Nephron (organoid): Measurements from ENCODE around the gene FGD5.

Source experiments
- H3K27ac Mint-ChIP-seq, 3 experiments: 2 replicates each; pipeline ENCODE4 v1.8.0; 2020; ENCODE audit warnings: mixed read lengths in 3 of 3, mild to moderate bottlenecking in 2 of 3, moderate library complexity in 1 of 3
- H3K27me3 Mint-ChIP-seq: 2 replicates; pipeline ENCODE4 v1.8.0; 2021; ENCODE audit warnings: low read depth, mild to moderate bottlenecking, moderate library complexity, mixed read lengths
- H3K36me3 Mint-ChIP-seq: 2 replicates; pipeline ENCODE4 v1.8.0; 2020; ENCODE audit warnings: low read depth, mixed read lengths
- H3K4me1 Mint-ChIP-seq: 2 replicates; pipeline ENCODE4 v1.8.0; 2020; ENCODE audit warnings: mixed read lengths
- H3K4me3 Mint-ChIP-seq, 3 experiments: 2 replicates each; pipeline ENCODE4 v1.8.0; 2020; ENCODE audit warnings: mild to moderate bottlenecking in 3 of 3, mixed read lengths in 3 of 3, moderate library complexity in 2 of 3
- H3K9me3 Mint-ChIP-seq: 2 replicates; pipeline ENCODE4 v1.8.0; 2020; ENCODE audit warnings: mixed read lengths
- TF ChIP-seq, protein P1 (sequence below), 3 experiments: fragments of 200-600 bp; sonication (generic); IDR thresholded peaks; one replicate each; pipeline ENCODE4 v1.5.0; 2021; ENCODE audit warnings: antibody characterized with exemption in 3 of 3; ENCODE audit not compliant: unreplicated experiment in 3 of 3

Gene FGD5

DNA sequence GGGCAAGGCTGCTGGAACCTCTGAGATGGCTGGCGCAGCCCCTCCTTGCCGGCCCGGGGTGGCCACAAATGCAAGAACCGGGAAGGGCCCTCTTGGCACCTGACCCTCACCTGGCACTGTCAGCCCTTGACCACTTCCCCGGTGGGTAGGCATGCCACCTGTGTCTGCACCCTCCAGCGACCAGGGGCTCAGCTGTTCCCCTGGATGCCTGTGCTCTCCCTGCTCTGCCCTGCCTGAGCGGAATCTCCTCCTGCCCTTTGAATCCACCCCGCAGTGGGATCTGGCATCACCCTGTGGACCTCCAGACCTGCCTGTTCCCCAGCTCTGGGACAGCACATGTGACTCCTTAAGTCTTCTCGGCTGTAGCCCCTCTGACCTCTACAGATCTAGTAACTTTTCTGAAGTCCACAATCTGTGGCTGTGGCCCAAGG is 26.1 kb upstream of the FGD5 start:
- TF ChIP-seq, protein P1, sequence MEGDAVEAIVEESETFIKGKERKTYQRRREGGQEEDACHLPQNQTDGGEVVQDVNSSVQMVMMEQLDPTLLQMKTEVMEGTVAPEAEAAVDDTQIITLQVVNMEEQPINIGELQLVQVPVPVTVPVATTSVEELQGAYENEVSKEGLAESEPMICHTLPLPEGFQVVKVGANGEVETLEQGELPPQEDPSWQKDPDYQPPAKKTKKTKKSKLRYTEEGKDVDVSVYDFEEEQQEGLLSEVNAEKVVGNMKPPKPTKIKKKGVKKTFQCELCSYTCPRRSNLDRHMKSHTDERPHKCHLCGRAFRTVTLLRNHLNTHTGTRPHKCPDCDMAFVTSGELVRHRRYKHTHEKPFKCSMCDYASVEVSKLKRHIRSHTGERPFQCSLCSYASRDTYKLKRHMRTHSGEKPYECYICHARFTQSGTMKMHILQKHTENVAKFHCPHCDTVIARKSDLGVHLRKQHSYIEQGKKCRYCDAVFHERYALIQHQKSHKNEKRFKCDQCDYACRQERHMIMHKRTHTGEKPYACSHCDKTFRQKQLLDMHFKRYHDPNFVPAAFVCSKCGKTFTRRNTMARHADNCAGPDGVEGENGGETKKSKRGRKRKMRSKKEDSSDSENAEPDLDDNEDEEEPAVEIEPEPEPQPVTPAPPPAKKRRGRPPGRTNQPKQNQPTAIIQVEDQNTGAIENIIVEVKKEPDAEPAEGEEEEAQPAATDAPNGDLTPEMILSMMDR (IDR thresholded peaks at IDR 0.05; ENCODE audit: unreplicated experiment in 3 of 3) = no peak
- Mint-ChIP-seq H3K4me3 (no peak overlapping the region), H3K4me1 (peaks cover 44% of the 10 kb centered on the region), H3K36me3 (no peaks in the 10 kb centered on the region), H3K27ac (peak overlapping the region in 2 of 3 experiments; percentile 25 to 53), H3K27me3 (peaks cover 51% of the 10 kb centered on the region), H3K9me3 (no peaks in the 10 kb centered on the region)

DNA sequence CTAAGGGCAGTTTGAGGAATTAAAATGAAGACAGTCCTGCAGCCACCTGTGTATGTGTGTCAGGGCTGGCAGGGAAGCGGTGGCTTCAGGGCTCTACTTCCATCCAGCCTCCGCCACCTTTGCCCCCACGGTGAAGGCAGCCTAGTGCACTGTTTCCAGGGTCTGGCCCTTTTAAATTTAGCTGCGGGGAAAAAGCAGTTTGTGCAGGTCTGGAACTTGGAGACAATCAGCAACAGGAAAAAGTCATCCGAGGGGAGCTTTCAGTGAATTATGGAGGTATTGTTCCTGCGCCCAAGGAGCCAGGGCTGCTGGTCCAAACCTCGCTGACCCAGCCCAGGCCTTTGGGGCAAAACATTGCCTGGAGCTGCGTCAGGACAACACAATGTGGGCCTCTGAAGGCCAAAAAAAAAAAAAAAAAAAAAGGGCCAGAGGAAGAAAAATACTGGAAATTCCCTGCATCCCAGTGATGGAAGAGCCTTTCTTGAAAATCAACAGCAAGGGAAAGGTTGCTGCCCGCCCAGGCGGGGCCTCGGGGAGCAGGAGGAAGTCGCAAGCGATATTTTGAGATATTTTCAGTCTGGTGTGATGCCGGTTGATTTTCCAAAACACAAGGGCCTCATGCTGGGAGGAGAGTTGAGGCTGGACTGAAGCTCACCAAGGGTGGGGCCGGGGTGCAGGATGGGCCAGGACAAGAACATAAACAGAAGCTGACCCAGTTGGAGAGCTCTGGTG is 25.5 kb upstream of the FGD5 start:
- H3K4me1 Mint-ChIP-seq = peaks cover 44% of the 10 kb centered on the region
- peak overlapping the region in 2 of 3 experiments; percentile 25 to 53 for H3K27ac Mint-ChIP-seq
- H3K36me3 Mint-ChIP-seq = no peaks in the 10 kb centered on the region
- no peak overlapping the region for H3K4me3 Mint-ChIP-seq
- H3K27me3 Mint-ChIP-seq = peaks cover 49% of the 10 kb centered on the region
- no peaks in the 10 kb centered on the region for H3K9me3 Mint-ChIP-seq
- TF ChIP-seq, protein P1 (IDR thresholded peaks at IDR 0.05; ENCODE audit: unreplicated experiment in 3 of 3) = no peak

- Mint-ChIP-seq H3K36me3 (no peaks in the 10 kb centered on the region), H3K9me3 (no peaks in the 10 kb centered on the region), H3K27me3 (peaks cover 51% of the 10 kb centered on the region), H3K4me1 (peaks cover 44% of the 10 kb centered on the region), H3K4me3 (no peak overlapping the region), H3K27ac (peak overlapping the region in 1 of 3 experiments; percentile 53)
- TF ChIP-seq, protein P1 (IDR thresholded peaks at IDR 0.05; ENCODE audit: unreplicated experiment in 3 of 3) = no peak
These were observed 24.9 kb upstream of the FGD5 start for GRCh38 chr3:14793858-14794234.

DNA sequence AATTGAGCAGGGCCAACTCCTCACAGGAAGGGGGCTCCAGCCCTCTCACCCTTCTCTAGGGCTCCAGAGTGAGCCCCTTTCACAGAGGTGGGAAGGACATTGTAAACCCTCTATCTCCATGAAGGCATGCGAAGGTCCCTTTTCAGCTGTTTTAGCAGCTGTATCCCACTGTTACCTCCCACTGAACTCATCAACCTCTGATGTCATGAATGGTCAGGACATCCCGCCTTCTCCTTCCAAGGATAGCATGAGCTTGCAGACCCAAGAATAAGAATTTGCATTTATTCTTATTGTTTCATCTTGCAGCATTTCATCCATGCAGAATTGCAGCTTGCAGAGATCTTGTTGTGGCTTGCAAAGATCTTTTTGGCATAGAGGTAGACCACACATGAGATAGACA is 24.3 kb upstream of the FGD5 start:
- Mint-ChIP-seq H3K27me3 (peaks cover 54% of the 10 kb centered on the region), H3K4me1 (peaks cover 44% of the 10 kb centered on the region), H3K36me3 (no peaks in the 10 kb centered on the region), H3K27ac (peak overlapping the region in 1 of 3 experiments; percentile 11), H3K4me3 (no peak overlapping the region), H3K9me3 (no peaks in the 10 kb centered on the region)
- TF ChIP-seq, protein P1 (IDR thresholded peaks at IDR 0.05; ENCODE audit: unreplicated experiment in 3 of 3) = no peak

DNA sequence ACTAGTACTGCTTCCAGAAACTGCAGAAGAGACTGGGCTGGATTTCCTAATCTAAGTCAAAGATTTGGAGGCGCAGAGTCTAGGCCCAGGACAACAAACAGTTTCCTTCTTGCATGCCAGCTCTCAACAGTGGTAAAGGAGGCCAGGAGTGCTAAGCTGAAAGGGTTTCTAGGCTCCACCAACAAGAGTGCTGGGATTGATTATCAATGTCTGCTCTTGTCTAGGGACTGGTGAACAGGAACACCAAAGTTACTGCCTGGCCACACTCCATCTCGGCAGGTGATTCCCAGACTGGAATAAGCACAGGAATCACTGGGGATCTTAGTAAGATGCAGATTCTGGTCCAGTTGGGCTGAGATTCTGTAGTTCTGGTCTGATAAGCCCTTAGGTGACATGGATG is 22.8 kb upstream of the FGD5 start:
- Mint-ChIP-seq H3K36me3 (no peaks in the 10 kb centered on the region), H3K27ac (peak overlapping the region in 2 of 3 experiments; percentile 30 to 66), H3K9me3 (peaks cover 5% of the 10 kb centered on the region), H3K27me3 (peaks cover 54% of the 10 kb centered on the region), H3K4me3 (no peak overlapping the region), H3K4me1 (peaks cover 44% of the 10 kb centered on the region)
- TF ChIP-seq, protein P1 (IDR thresholded peaks at IDR 0.05; ENCODE audit: unreplicated experiment in 3 of 3) = no peak
